Endothelial cell of umbilical vein (primary cell): ENCODE measurements around the gene DMD. TPM values are rescaled to one million over a fixed set of nuclear protein-coding genes. Genes with fewer than 3 reads are reported as not detected.

Experiments
- BruUV-seq: library from RNA; stranded (reverse); fragments of 400-500 nt; replicated peaks from 2 replicates; lab custom pipeline; 2021; lab: Mats Ljungman, UMichigan
- CTCF ChIA-PET: fragments of 300-600, 350-600 bp; sonication (Branson Sonifier 250); formaldehyde crosslinking; loops from one replicate; lab custom pipeline; 2021; ENCODE audit warnings: antibody characterized with exemption, inconsistent platforms; lab: Charles Lee
- POLR2A ChIA-PET: fragments of 300-600, 350-600 bp; sonication (Branson Sonifier 250); formaldehyde crosslinking; loops from one replicate; lab custom pipeline; 2021; ENCODE audit warnings: antibody characterized with exemption, inconsistent platforms; lab: Charles Lee
- DNase-seq: peaks from one replicate; pipeline ENCODE4 v3.0.0-alpha.2; 2011; ENCODE audit warnings: low read depth, low spot score
- FAIRE-seq: peaks from 2 replicates; lab custom pipeline; 2011; peaks lifted over from hg19 to GRCh38; lab: Jason Lieb, UNC
- H2AFZ ChIP-seq: 2 replicates; pipeline ENCODE4 v1.6.0; 2012; ENCODE audit warnings: low read depth, low read length, control low read depth, inconsistent platforms
- H3K27ac ChIP-seq: 2 replicates; pipeline ENCODE4 v1.5.1; 2011; ENCODE audit warnings: low read depth, mild to moderate bottlenecking, control low read depth, low read length, moderate library complexity; ENCODE audit not compliant: insufficient read depth
- H3K27me3 ChIP-seq, 2 experiments: 2 replicates each; pipeline versions ENCODE4 v1.6.0 to v1.6.1; 2011; ENCODE audit warnings: low read length in 2 of 2, mixed read lengths in 1 of 2; ENCODE audit not compliant: control insufficient read depth in 2 of 2, insufficient read depth in 2 of 2
- H3K36me3 ChIP-seq, 2 experiments: 2 replicates in 1 of 2; 3 replicates in 1 of 2; pipeline ENCODE4 v1.5.1; 2011; ENCODE audit warnings: low read length in 2 of 2, mild to moderate bottlenecking in 1 of 2, moderate library complexity in 1 of 2; ENCODE audit not compliant: control insufficient read depth in 2 of 2, insufficient read depth in 2 of 2; ENCODE audit errors: extremely low read depth in 1 of 2
- H3K4me1 ChIP-seq: 3 replicates; pipeline ENCODE4 v1.5.1; 2011; ENCODE audit warnings: mild to moderate bottlenecking, low read length; ENCODE audit not compliant: control insufficient read depth, insufficient read depth; ENCODE audit errors: extremely low read depth
- H3K4me2 ChIP-seq: 2 replicates; pipeline ENCODE4 v1.6.1; 2011; ENCODE audit warnings: low read length, control low read depth, mixed read lengths; ENCODE audit not compliant: insufficient read depth
- H3K4me3 ChIP-seq, 3 experiments: fragments of 200-600 bp in 1 of 3; sonication (generic), shearing (Covaris generic) in 1 of 3; replicated peaks in 1 of 3; 2 replicates each; pipeline ENCODE4 v1.5.1; 2011 to 2016; ENCODE audit warnings: control low read depth in 3 of 3, low read length in 3 of 3, mild to moderate bottlenecking in 2 of 3, inconsistent platforms in 1 of 3, low read depth in 1 of 3, moderate library complexity in 1 of 3; ENCODE audit not compliant: insufficient read depth in 1 of 3
- H3K79me2 ChIP-seq: 2 replicates; pipeline ENCODE4 v1.6.0; 2012; ENCODE audit warnings: low read length, inconsistent platforms; ENCODE audit not compliant: control insufficient read depth, insufficient read depth
- H3K9ac ChIP-seq: replicated peaks from 2 replicates; pipeline ENCODE3; 2011; ENCODE audit warnings: low read length, control low read depth; ENCODE audit not compliant: insufficient read depth; ENCODE audit errors: extremely low read depth
- H3K9me1 ChIP-seq: replicated peaks from 3 replicates; pipeline ENCODE4 v1.6.0; 2011; ENCODE audit warnings: mild to moderate bottlenecking, low read length; ENCODE audit not compliant: control insufficient read depth, insufficient read depth; ENCODE audit errors: extremely low read depth
- H3K9me3 ChIP-seq: replicated peaks from 2 replicates; pipeline ENCODE4 v1.5.1; 2012; ENCODE audit warnings: low read length, inconsistent platforms; ENCODE audit not compliant: control insufficient read depth, insufficient read depth
- H4K20me1 ChIP-seq: replicated peaks from 2 replicates; pipeline ENCODE3; 2011; ENCODE audit warnings: mild to moderate bottlenecking, low read length; ENCODE audit not compliant: control insufficient read depth, insufficient read depth; ENCODE audit errors: extremely low read depth
- FOS ChIP-seq: IDR thresholded peaks from 2 replicates; pipeline ENCODE4 v1.6.1; 2011; ENCODE audit warnings: mild to moderate bottlenecking, low read length, moderate library complexity, borderline replicate concordance; ENCODE audit not compliant: insufficient read depth
- GATA2 ChIP-seq: IDR thresholded peaks from 2 replicates; pipeline ENCODE4 v1.7.0; 2011; ENCODE audit warnings: low read depth, mild to moderate bottlenecking, moderate library complexity, mixed read lengths, low read length; ENCODE audit not compliant: insufficient read length, insufficient read depth
- JUN ChIP-seq: IDR thresholded peaks from 2 replicates; pipeline ENCODE4 v1.6.1; 2011; ENCODE audit warnings: borderline replicate concordance, low read depth; ENCODE audit not compliant: insufficient read length, insufficient read depth
- MYC ChIP-seq: IDR thresholded peaks from one replicate; pipeline ENCODE4 v1.6.1; 2011; ENCODE audit warnings: mild to moderate bottlenecking, low read depth, low read length
- POLR2A ChIP-seq: IDR thresholded peaks from 2 replicates; pipeline ENCODE4 v1.6.1; 2012; ENCODE audit warnings: low read depth, mild to moderate bottlenecking, control low read depth, low read length
- POLR2AphosphoS5 ChIP-seq: IDR thresholded peaks from 2 replicates; pipeline ENCODE4 v1.6.1; 2012; ENCODE audit warnings: low read depth, mild to moderate bottlenecking, control low read depth, low read length, moderate library complexity; ENCODE audit not compliant: insufficient read depth
- dilution Hi-C: fragments of 300-500 bp; cut with MboI; formaldehyde crosslinking; loops from one replicate; pipeline ENCODE4 v1.15.0; 2019; ENCODE audit warnings: low sequenced_read_pairs; ENCODE audit not compliant: extremely low pct_ligation_motif_present
- intact Hi-C: fragments of 100-400 bp; cut with micrococcal nuclease; formaldehyde crosslinking; loops from one replicate; pipeline ENCODE4 v1.10.0; 2022
- polyA plus RNA-seq, 4 experiments: library from polyadenylated mRNA; depleted of rRNA in 3 of 4; stranded (reverse) in 3 of 4; unstranded in 1 of 4; fragments of >200 nt; gene quantifications; 2 replicates each; pipeline versions ENCODE4 v1.2.1 to v1.2.3, GENCODE V29; 2011 to 2012; ENCODE audit warnings: missing spikeins in 1 of 4
- total RNA-seq: library from RNA; stranded (reverse); gene quantifications from 2 replicates; pipeline ENCODE4 v1.2.3, GENCODE V29; 2021
- TF ChIP-seq, protein P1 (sequence below), 2 donors: IDR thresholded peaks; 1 replicate in 1 of 2; 2 replicates in 1 of 2; pipeline ENCODE4 v1.5.1; 2011; ENCODE audit warnings: low read length in 2 of 2, mild to moderate bottlenecking in 2 of 2, moderate library complexity in 2 of 2, control low read depth in 1 of 2, inconsistent platforms in 1 of 2, low read depth in 1 of 2; ENCODE audit not compliant: insufficient read depth in 1 of 2; ENCODE audit errors: extremely low read depth in 1 of 2
- TF ChIP-seq, protein P2 (sequence below): IDR thresholded peaks from 2 replicates; pipeline ENCODE4 v1.6.1; 2011; ENCODE audit not compliant: insufficient read depth, insufficient read length

The DMD gene
- total and polyA plus RNA-seq, 2 donors (not counting 3 experiments of a cell fraction or from before 2014, with no cell fraction given) = 7.3 to 9.0 TPM

DNA sequence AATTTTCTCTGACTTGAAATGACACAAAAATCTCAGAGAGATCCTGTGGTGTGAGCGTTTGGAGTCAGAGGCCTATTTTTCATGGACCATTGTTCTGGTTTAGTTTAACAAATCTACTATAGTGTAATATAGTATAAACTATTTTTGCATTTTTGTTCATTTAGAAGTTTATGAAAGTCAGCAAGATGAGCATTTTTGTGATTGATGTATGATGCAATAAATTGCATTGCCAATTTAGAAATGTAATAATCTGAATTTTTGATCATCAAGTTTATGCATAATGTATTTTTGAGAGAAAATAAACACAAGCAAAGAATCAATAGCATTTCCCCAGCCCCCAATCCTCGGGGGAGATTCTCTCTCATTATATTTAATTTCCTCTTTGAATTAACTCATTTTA is 1620.0 kb downstream of the DMD start:
- FAIRE-seq (peak; percentile 74), DNase-seq (no peak)
- no peaks in the 10 kb centered on the region for H3K79me2 ChIP-seq
- no TSS peak for BruUV-seq
- H3K4me2 ChIP-seq = no peak overlapping the region
- H3K36me3 ChIP-seq = no peaks in the 10 kb centered on the region
- no peaks in the 10 kb centered on the region for H3K9me3 ChIP-seq
- dilution Hi-C loops = no loop called here
- intact Hi-C loops = no loop called here
- TF ChIP-seq POLR2AphosphoS5 (no peak), GATA2 (no peak), FOS (no peak), JUN (no peak), MYC (no peak), POLR2A (no peak)
- TF ChIP-seq, protein P1, sequence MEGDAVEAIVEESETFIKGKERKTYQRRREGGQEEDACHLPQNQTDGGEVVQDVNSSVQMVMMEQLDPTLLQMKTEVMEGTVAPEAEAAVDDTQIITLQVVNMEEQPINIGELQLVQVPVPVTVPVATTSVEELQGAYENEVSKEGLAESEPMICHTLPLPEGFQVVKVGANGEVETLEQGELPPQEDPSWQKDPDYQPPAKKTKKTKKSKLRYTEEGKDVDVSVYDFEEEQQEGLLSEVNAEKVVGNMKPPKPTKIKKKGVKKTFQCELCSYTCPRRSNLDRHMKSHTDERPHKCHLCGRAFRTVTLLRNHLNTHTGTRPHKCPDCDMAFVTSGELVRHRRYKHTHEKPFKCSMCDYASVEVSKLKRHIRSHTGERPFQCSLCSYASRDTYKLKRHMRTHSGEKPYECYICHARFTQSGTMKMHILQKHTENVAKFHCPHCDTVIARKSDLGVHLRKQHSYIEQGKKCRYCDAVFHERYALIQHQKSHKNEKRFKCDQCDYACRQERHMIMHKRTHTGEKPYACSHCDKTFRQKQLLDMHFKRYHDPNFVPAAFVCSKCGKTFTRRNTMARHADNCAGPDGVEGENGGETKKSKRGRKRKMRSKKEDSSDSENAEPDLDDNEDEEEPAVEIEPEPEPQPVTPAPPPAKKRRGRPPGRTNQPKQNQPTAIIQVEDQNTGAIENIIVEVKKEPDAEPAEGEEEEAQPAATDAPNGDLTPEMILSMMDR (IDR thresholded peaks at IDR 0.05; ENCODE audit: extremely low read depth in 1 of 2, insufficient read depth in 1 of 2, low read depth in 1 of 2, low read length in 2 of 2) = no peak
- TF ChIP-seq, protein P2, sequence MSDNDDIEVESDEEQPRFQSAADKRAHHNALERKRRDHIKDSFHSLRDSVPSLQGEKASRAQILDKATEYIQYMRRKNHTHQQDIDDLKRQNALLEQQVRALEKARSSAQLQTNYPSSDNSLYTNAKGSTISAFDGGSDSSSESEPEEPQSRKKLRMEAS = no peak
- H2AFZ ChIP-seq = no peak overlapping the region
- no peaks in the 10 kb centered on the region for H3K9me1 ChIP-seq
- no peak overlapping the region for H3K4me3 ChIP-seq
- no peaks in the 10 kb centered on the region for H3K27me3 ChIP-seq
- CTCF ChIA-PET = no interaction called here
- H3K9ac ChIP-seq = no peak overlapping the region
- H3K4me1 ChIP-seq = peaks cover 11% of the 10 kb centered on the region
- H3K27ac ChIP-seq = no peak overlapping the region
- POLR2A ChIA-PET = no interaction called here
- no peaks in the 10 kb centered on the region for H4K20me1 ChIP-seq
